NB4 (cell line): ENCODE measurements around the gene MLLT6.

Source experiments
- POLR2A ChIP-seq: IDR thresholded peaks from 2 replicates; pipeline ENCODE4 v1.6.1; 2011; ENCODE audit warnings: mild to moderate bottlenecking; ENCODE audit not compliant: insufficient read length; ENCODE audit errors: extremely low read depth
- TF ChIP-seq, protein P1 (sequence below): IDR thresholded peaks from one replicate; pipeline ENCODE4 v1.5.1; 2012; ENCODE audit warnings: low read depth, low read length
- TF ChIP-seq, protein P2 (sequence below): IDR thresholded peaks from 2 replicates; pipeline ENCODE4 v1.6.1; 2011; ENCODE audit warnings: low read depth, low read length

DNA sequence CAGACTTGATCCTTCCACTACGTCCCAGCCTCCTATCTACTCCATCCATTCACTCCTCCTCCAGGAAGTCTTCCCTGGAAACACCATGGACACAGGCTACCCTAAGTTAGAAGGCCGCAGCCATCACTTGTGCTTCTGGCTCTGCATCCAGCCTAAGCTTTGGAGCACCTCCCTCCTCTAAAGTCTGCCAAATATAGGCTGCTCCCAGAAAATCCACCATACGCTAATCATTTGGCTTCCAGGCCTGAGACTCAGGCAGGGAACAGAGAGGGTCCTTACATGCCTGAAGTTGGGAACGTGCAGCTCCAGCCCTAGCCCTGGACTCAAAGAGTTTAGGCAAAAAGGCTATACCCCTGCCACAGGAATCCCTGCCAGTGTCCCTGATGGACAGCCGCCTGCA is 36.4 kb downstream of the MLLT6 start:
- TF ChIP-seq, protein P1, sequence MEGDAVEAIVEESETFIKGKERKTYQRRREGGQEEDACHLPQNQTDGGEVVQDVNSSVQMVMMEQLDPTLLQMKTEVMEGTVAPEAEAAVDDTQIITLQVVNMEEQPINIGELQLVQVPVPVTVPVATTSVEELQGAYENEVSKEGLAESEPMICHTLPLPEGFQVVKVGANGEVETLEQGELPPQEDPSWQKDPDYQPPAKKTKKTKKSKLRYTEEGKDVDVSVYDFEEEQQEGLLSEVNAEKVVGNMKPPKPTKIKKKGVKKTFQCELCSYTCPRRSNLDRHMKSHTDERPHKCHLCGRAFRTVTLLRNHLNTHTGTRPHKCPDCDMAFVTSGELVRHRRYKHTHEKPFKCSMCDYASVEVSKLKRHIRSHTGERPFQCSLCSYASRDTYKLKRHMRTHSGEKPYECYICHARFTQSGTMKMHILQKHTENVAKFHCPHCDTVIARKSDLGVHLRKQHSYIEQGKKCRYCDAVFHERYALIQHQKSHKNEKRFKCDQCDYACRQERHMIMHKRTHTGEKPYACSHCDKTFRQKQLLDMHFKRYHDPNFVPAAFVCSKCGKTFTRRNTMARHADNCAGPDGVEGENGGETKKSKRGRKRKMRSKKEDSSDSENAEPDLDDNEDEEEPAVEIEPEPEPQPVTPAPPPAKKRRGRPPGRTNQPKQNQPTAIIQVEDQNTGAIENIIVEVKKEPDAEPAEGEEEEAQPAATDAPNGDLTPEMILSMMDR: no peak
- no peak for TF ChIP-seq POLR2A
- TF ChIP-seq, protein P2, sequence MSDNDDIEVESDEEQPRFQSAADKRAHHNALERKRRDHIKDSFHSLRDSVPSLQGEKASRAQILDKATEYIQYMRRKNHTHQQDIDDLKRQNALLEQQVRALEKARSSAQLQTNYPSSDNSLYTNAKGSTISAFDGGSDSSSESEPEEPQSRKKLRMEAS: no peak
